H1 (cell line): ENCODE results near the gene ZDHHC5. TPM values are rescaled to one million over a fixed set of nuclear protein-coding genes. Genes with fewer than 3 reads are reported as not detected.

Experiments used
- BCL11A ChIP-seq, 2 experiments: IDR thresholded peaks; one replicate each; pipeline ENCODE4 v1.6.1; 2011; ENCODE audit warnings: low read depth in 2 of 2, low read length in 2 of 2, mild to moderate bottlenecking in 2 of 2
- CBX5 ChIP-seq: fragments of 300-800, 300-1000 bp; sonication (generic); IDR thresholded peaks from 2 replicates; pipeline ENCODE4 v1.7.1; 2016; ENCODE audit warnings: antibody characterized with exemption, low read length, low read depth
- CBX8 ChIP-seq: fragments of 300-800, 300-1000 bp; sonication (generic); IDR thresholded peaks from 2 replicates; pipeline ENCODE4 v1.7.1; 2016; ENCODE audit warnings: low read depth, low read length, borderline replicate concordance
- CHD1 ChIP-seq: IDR thresholded peaks from 2 replicates; pipeline ENCODE4 v1.6.1; 2012; ENCODE audit warnings: low read depth, low read length, improper control_type of control experiment
- CTBP2 ChIP-seq: IDR thresholded peaks from 2 replicates; pipeline ENCODE4 v1.7.0; 2011; ENCODE audit warnings: borderline replicate concordance, mild to moderate bottlenecking, moderate library complexity, mixed read lengths, low read length; ENCODE audit not compliant: insufficient read depth, insufficient read length
- EGR1 ChIP-seq: IDR thresholded peaks from 2 replicates; pipeline ENCODE4 v1.6.1; 2011; ENCODE audit warnings: low read depth, low read length, borderline replicate concordance
- EP300 ChIP-seq, 2 experiments: IDR thresholded peaks; 1 replicate in 1 of 2; 2 replicates in 1 of 2; pipeline ENCODE4 v1.6.1; 2011 to 2012; ENCODE audit warnings: low read depth in 2 of 2, low read length in 2 of 2, mild to moderate bottlenecking in 2 of 2, borderline replicate concordance in 1 of 2, inconsistent platforms in 1 of 2, moderate library complexity in 1 of 2
- EZH2 ChIP-seq: fragments of 200-600 bp; sonication (generic); IDR thresholded peaks from 2 replicates; pipeline ENCODE4 v1.7.1; 2012; ENCODE audit warnings: low read depth, mild to moderate bottlenecking, moderate library complexity, low read length, inconsistent platforms; ENCODE audit not compliant: severe bottlenecking
- FOSL1 ChIP-seq: IDR thresholded peaks from 2 replicates; pipeline ENCODE4 v1.6.1; 2011; ENCODE audit warnings: mild to moderate bottlenecking, low read depth, low read length, moderate library complexity; ENCODE audit not compliant: insufficient read depth
- HDAC6 ChIP-seq: IDR thresholded peaks from one replicate; pipeline ENCODE4 v1.7.1; 2012; ENCODE audit warnings: low read depth, mild to moderate bottlenecking, inconsistent platforms, low read length, moderate library complexity
- JUND ChIP-seq: IDR thresholded peaks from 2 replicates; pipeline ENCODE4 v1.6.1; 2011; ENCODE audit warnings: mild to moderate bottlenecking, improper control_type of control experiment, low read length
- KDM4A ChIP-seq: IDR thresholded peaks from one replicate; pipeline ENCODE4 v1.7.1; 2012; ENCODE audit warnings: low read depth, mild to moderate bottlenecking, moderate library complexity, low read length, inconsistent platforms; ENCODE audit not compliant: severe bottlenecking
- PHF8 ChIP-seq: fragments of 200-600 bp; sonication (generic); conservative IDR thresholded peaks from 2 replicates; pipeline ENCODE4 v1.7.1; 2012; ENCODE audit warnings: low read depth, mild to moderate bottlenecking, inconsistent platforms, low read length, moderate library complexity
- RNF2 ChIP-seq: fragments of 200-900, 300-1000 bp; sonication (generic); IDR thresholded peaks from 2 replicates; pipeline ENCODE4 v1.7.1; 2016; ENCODE audit warnings: borderline replicate concordance, low read depth, mild to moderate bottlenecking, antibody characterized with exemption, low read length; ENCODE audit not compliant: poor library complexity, severe bottlenecking; ENCODE audit errors: missing control alignments
- SAP30 ChIP-seq: fragments of 300-600 bp; sonication (generic); IDR thresholded peaks from 2 replicates; pipeline ENCODE4 v1.7.1; 2012; ENCODE audit warnings: low read length, moderate library complexity, mild to moderate bottlenecking, inconsistent platforms; ENCODE audit not compliant: insufficient read depth, insufficient replicate concordance
- SIN3A ChIP-seq, 2 experiments: IDR thresholded peaks in 1 of 2; conservative IDR thresholded peaks in 1 of 2; 2 replicates each; pipeline ENCODE4 v1.6.1; 2011 to 2012; ENCODE audit warnings: low read length in 2 of 2, improper control_type of control experiment in 1 of 2, low read depth in 1 of 2, mild to moderate bottlenecking in 1 of 2
- SIX5 ChIP-seq: IDR thresholded peaks from 2 replicates; pipeline ENCODE4 v1.6.1; 2011; ENCODE audit warnings: mild to moderate bottlenecking, low read depth, low read length
- SP2 ChIP-seq: IDR thresholded peaks from 2 replicates; pipeline ENCODE4 v1.6.1; 2012; ENCODE audit warnings: mild to moderate bottlenecking, low read length, inconsistent platforms
- polyA plus RNA-seq, 7 experiments: library from polyadenylated mRNA; depleted of rRNA in 3 of 7; stranded (reverse) in 5 of 7; unstranded in 2 of 7; fragments of >200 nt in 5 of 7; fragments of 200-250 nt in 2 of 7; gene quantifications; 1 replicate in 5 of 7; 2 replicates in 1 of 7; 4 replicates in 1 of 7; pipeline versions ENCODE4 v1.2.1 to v1.2.3, GENCODE V29; 2011 to 2013; ENCODE audit warnings: missing spikeins in 2 of 7, mixed read lengths in 2 of 7
- total RNA-seq: library from RNA; stranded (reverse); fragmentation: NEBNext Ultra II Directional; extraction: Animal tissue kit (Norgen Biotek cat#: 25700); gene quantifications from 2 replicates; pipeline ENCODE4 v1.2.1, GENCODE V29; 2021
- TF ChIP-seq, protein P1 (sequence below): IDR thresholded peaks from 2 replicates; pipeline ENCODE4 v1.6.1; 2012; ENCODE audit warnings: inconsistent platforms
- TF ChIP-seq, protein P2 (sequence below): IDR thresholded peaks from 2 replicates; pipeline ENCODE4 v1.6.1; 2012; ENCODE audit warnings: inconsistent platforms

Gene ZDHHC5
- total and polyA plus RNA-seq, 2 of the 8 experiments (the other 6 are each of a cell fraction or from before 2014, with no cell fraction given): 40.0 to 56.3 TPM

DNA sequence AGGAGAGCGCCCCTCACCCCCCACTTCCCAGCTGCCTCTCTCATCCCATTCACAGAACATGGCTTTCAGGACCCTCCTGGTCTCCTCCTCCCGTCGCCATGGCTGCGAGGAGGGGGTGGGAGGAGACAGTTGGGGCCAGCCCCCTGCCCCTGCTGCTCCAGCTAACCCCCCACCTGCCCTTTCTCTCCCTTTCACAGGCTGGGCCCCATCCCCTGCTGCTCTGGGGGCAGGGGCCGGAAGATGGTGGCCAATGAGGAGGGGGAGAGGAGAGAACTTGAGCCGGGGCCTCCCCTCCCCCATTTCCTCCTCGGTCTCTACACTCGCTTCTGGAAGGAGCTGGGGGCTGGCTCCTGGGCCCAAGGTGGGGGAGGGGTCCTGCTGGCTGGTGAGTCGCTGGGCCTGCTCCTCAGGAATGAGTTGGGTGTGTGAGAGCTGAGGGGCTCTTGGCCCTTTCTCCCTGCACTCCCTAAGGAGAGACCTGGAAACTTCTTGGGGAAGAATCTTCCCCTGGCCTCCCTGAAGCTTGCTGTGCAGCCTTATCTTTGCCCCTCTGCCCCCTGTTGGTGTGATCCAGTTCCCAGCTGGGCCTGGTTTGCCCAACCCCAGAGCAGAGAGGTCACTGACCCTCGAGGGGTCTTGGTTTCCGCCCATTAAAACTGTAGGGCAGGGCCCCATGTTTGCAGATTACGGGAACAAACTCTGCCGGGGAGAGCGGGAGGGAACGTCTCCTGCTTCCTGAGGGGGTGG is 28.4 kb upstream of the ZDHHC5 start (continued):
- no peak for TF ChIP-seq CBX8
- TF ChIP-seq RNF2: no peak
- TF ChIP-seq KDM4A: no peak
- TF ChIP-seq FOSL1: no peak
- no peak for TF ChIP-seq EZH2
- TF ChIP-seq CBX5: no peak
- no peak for TF ChIP-seq CHD1
- TF ChIP-seq SIX5: peak; percentile 22; the same call in 1 of the 2 replicates
- TF ChIP-seq HDAC6: no peak
- TF ChIP-seq EGR1: peak; percentile 61
- peak; percentile 31 to 94 for TF ChIP-seq EP300 (IDR thresholded peaks at IDR 0.05; ENCODE audit: borderline replicate concordance in 1 of 2, low read depth in 2 of 2, low read length in 2 of 2)
- TF ChIP-seq, protein P1, sequence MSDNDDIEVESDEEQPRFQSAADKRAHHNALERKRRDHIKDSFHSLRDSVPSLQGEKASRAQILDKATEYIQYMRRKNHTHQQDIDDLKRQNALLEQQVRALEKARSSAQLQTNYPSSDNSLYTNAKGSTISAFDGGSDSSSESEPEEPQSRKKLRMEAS: peak; percentile 61
- TF ChIP-seq SP2: no peak
- TF ChIP-seq SAP30: no peak
- peak in 1 of 2 experiments; percentile 47; a peak in 1 of 4 replicates for TF ChIP-seq SIN3A (conservative IDR thresholded peaks at IDR 0.05 in 1 of 2, IDR thresholded peaks at IDR 0.05 in 1 of 2; ENCODE audit: low read depth in 1 of 2, low read length in 2 of 2)
- TF ChIP-seq CTBP2: peak; percentile 92
- no peak for TF ChIP-seq BCL11A (IDR thresholded peaks at IDR 0.05; ENCODE audit: low read depth in 2 of 2, low read length in 2 of 2)
- peak; percentile 27; the same call in 1 of the 2 replicates for TF ChIP-seq PHF8
- no peak; the same call in 1 of the 2 replicates for TF ChIP-seq JUND
- TF ChIP-seq, protein P2, sequence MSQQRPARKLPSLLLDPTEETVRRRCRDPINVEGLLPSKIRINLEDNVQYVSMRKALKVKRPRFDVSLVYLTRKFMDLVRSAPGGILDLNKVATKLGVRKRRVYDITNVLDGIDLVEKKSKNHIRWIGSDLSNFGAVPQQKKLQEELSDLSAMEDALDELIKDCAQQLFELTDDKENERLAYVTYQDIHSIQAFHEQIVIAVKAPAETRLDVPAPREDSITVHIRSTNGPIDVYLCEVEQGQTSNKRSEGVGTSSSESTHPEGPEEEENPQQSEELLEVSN: no peak
